ENCODE results near the gene ABCC1.
"Not testable (repeated sequence)": the region's sequence is repeated elsewhere in the genome, so short reads cannot be mapped to it uniquely, and the experiment has no call there.

Gene ABCC1

DNA sequence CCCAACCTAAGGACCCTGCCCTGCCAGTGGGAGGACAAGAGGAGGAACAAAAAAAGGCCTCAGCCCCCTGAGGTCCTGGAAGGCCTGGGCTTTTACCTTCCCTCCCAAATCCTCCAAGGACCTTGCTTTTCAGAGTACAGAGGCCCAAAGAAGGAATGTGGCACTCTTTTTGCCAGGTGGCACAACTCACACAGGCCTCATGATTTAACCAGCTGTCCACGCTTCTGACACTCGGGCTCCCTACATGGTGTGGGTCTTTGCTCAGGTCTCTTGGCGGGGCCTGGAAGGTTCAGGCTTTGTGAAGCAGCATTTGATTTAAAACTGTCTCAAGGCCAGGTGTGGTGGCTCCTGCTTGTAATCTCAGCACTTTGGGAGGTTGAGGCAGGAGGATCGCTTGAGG is 153.3 kb downstream of the ABCC1 start:
- in situ Hi-C loops (cut with MboI; ENCODE audit: low sequenced_read_pairs) = no loop called here

DNA sequence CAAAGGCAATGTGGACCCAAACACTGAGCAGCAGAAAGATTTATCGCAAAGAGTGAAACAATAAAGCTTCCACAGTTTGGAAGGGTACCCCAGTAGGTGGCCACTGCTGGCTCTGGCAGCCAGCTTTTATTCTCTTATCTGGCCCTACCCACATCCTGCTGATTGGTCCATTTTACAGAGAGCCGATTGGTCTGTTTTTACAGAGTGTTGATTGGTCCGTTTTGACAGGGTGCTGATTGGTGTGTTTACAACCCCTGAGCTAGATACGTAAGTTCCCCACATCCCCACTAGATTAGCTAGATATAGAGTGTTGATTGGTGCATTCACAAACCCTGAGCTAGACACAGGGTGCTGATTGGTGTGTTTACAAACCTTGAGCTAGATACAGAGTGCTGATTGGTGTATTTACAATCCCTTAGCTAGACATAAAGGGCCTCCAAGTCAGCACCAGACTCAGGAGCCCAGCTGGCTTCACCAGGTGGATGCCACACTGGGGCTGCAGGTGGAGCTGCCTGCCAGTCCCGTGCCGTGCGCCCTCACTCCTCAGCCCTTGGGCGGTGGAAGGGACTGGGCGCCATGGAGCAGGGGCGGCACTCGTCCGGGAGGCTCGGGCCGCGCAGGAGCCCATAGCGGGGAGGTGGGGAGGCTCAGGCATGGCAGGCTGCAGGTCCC is 154.9 kb downstream of the ABCC1 start:
- in situ Hi-C loops (cut with MboI; ENCODE audit: low sequenced_read_pairs) = not testable (repeated sequence)

DNA sequence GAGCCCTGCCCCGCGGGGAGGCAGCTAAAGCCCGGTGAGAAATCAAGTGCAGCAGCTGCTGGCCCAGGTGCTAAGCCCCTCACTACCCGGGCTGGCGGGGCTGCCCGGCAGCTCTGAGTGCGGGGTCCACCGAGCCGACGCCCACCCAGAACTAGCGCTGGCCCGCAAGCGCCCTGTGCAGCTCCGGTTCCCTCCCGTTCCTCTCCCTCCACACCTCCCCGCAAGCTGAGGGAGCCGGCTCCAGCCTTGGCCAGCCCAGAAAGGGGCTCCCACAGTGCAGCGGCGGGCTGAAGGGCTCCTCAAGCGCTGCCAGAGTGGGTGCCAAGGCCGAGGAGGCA is 155.4 kb downstream of the ABCC1 start:
- in situ Hi-C loops (cut with MboI; ENCODE audit: low sequenced_read_pairs) = not testable (repeated sequence)

DNA sequence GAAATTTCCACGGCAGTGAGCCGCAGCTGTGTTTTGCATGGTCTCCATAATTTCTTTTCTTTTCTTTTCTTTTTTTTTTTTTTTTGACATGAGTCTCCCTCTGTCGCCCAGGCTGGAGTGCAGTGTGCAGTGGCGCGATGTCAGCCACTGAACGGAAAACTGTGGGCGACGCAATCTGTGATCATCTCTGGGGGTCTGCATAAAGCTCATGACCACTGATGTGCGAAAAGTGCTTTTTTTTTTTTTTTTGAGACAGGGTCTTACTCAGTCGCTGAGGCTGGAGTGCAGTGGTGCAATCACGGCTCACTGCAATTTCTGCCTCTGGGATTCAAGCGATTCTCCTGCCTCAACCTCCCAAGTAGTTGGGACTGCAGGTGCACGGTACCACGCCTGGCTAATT is 156.2 kb downstream of the ABCC1 start:
- in situ Hi-C loops (cut with MboI; ENCODE audit: low sequenced_read_pairs) = no loop called here

DNA sequence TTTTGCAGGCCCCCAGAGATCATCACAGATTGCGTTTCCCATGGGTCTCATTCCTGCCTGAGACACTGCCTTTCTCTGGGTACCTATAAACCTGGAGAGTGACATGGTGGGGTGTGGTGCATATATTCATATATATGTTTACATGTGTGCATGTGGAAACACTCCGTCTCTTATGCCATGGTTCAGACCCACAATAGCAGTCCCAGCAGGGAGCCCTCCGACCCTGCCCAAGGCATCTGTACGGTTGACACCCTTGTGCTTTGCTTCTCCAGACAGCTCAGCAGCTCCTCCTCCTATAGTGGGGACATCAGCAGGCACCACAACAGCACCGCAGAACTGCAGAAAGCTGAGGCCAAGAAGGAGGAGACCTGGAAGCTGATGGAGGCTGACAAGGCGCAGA is 157.1 kb downstream of the ABCC1 start:
- in situ Hi-C loops (cut with MboI; ENCODE audit: low sequenced_read_pairs) = no loop called here

DNA sequence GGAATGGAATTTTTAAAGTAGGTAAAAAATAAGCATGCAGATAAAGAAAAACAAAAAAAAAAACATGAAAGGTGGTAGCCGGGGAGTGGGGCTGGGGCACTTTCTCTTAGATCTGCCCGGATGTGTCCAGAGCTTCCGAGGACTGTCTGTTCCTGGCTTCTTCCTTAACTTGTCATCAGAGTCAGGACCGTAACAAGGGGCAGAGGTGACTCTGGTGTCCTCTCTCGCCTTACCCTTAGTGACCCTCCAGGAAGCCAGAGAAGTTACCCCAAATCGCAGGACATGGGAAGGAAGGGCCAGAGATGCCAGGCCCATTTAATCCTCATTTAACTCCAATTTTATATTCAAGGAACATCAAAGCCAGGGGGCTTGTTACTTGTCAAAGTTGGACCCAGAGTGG is 158.4 kb downstream of the ABCC1 start:
- in situ Hi-C loops (cut with MboI; ENCODE audit: low sequenced_read_pairs) = no loop called here

DNA sequence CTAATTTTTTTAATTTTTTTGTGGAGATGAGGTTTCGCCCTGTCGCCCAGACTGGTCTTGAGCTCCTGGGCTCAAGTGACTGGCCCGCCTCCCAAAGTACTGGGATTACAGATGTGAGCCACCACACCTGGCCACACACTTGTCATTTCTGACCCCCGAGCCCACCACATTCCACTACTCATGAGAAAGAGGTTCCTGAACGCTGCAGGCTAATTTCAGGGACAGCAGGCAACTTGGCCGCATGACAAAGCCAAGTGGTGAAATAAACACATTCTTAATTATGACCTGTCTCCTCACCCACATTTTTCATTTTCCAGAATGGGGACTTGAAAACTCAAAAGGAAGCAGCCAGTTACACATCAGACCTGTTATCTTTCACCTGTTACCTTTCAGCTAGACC is 159.3 kb downstream of the ABCC1 start:
- in situ Hi-C loops (cut with MboI; ENCODE audit: low sequenced_read_pairs) = no loop called here

DNA sequence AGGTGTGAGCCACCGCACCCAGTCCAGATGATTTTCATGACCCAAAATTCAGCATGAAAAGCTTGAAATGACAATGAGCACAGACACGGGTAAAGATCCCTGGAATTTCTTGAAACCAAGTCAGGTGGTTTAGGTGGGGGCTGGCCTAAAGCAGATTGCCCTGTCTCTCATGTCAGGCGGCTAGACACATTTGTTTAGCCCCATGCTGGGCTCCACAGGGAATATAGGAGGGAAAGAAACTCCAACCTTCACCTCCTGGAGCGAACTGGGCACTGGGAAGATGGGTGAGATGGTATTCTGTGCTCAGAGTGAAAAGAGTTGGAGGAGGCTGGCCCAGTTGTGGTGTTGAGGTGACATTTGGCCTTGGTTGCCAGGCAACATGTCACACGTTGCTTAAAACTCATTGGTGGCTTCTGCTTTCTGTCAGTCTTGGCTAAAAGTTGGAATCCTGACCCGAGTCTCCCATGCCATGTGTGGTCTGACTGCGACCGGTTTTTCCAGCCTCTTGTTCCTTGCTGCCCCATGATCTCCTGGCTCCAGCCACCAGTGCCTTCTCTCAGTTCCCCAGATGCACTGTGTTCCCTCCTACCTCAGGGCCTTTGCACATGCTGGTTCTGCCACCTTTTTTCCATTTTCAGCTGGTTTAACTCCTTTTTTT is 160.2 kb downstream of the ABCC1 start:
- in situ Hi-C loops (cut with MboI; ENCODE audit: low sequenced_read_pairs) = no loop called here

DNA sequence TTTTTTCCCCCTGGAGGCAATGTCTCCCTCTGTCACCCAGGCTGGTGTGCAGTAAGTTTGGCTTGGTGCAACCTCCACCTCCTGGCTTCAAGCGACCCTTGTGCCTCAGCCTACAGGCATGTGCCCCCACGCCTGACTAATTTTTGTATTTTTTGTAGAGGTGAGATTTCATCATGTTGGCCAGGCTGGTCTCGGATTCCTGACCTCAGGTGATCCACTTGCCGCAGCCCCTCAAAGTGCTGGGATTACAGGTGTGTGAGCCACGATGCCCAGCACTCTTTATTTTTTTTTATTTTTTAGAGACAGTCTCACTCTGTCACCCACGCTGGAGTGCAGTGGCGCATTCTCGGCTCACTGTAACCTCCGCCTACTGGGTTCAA is 160.7 kb downstream of the ABCC1 start:
- in situ Hi-C loops (cut with MboI; ENCODE audit: low sequenced_read_pairs) = no loop called here

DNA sequence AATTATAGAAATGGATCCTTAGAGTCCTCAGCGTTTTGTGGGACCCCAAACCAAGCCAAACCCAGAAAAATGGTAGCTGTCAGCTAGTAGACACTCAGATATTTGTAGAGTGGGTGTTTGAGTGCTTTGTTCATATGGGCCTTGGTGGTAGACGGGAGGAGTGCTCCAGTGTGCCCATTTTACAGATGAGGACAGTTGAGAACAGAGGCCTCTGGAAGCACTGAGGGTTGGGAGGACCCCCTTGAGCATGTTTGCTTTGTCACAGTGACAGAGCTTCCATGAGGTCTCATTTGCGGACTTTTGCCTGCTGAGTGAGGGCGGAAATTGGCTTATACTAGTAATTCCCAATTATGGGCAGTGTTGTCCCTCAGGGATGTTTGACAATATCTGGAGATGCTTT is 162.2 kb downstream of the ABCC1 start:
- in situ Hi-C loops (cut with MboI; ENCODE audit: low sequenced_read_pairs) = no loop called here

DNA sequence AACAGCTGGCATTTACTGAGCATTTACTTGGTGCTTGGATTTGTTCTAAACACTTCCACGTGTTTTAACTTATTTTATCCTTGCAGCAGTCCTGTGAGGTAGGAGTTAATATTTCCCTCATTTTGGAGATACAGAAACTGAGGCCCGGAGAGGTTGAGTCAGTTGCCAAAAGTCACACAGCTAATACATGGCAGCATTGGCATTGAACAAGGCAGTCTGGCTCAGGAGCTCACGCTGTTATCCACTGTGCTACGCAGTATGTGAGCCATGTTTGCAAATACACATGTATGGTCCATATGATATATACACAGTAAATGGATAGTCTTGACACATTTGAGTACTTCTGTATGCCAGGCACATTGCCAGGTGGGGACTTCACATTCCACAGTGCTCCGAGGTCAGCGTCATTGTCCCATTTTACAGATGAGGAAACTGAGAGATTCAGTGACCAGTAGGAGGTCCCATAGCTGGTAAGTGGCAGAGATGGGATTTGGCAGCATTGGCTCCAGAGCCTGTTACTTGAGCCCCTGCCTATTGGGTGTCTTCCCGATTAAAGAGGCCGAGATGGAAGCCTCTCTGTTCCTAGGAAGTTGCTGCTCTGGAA is 163.1 kb downstream of the ABCC1 start:
- in situ Hi-C loops (cut with MboI; ENCODE audit: low sequenced_read_pairs) = no loop called here

DNA sequence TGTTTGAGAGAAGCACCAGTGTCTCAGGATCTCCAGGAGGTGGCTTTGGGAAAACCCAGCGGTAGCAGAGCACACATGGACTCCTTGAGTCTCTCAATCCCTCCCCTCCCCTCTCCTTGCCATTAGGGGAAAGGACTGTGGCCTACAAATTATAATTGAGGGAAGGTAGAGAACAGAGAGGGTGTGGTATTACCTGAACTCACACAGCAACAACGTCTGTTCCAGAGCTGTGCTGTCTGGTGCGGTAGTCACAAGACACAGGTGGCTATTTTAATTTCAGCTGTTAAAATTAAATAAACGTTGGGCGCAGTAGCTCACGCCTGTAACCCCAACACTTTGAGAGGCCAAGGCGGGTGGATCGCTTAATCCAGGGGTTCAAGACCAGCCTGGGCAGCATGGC is 163.7 kb downstream of the ABCC1 start:
- in situ Hi-C loops (cut with MboI; ENCODE audit: low sequenced_read_pairs) = no loop called here

DNA sequence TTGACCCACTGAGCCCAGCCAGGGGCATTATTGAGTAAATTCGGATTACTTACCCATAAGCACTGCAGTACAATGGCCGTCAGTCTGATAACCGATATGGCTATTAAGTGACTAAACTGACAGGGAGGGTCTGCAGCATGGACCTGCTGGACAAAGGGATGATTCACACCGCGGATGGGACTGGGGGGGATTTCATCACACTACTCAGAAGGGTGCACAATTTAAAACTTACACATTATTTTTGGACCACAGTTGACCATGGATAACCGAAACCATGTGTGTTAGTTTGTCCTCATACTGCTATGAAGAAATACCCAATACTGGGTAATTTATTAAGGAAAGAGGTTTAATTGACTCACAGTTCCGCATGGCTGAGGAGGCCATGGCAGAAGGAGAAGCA is 167.4 kb downstream of the ABCC1 start:
- in situ Hi-C loops (cut with MboI; ENCODE audit: low sequenced_read_pairs) = no loop called here

DNA sequence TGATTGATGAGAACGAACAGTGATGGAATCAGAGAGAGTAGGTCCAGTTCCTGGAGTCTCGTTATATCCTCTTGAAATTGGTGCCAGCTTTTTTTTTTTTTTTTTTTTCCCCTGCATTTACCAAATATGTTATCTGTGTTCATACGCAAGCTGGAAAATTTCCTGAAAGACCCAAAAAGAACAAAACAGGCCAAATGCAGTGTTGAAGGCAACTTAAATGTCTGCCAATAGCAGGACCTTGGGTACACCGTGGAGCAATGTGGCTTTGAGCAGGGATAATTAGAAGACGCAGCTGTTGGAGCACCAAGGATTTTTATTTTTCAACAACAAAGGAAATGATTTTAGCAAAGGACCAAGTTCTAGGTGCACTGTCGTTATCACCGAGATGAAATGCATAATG is 168.9 kb downstream of the ABCC1 start:
- in situ Hi-C loops (cut with MboI; ENCODE audit: low sequenced_read_pairs) = no loop called here

DNA sequence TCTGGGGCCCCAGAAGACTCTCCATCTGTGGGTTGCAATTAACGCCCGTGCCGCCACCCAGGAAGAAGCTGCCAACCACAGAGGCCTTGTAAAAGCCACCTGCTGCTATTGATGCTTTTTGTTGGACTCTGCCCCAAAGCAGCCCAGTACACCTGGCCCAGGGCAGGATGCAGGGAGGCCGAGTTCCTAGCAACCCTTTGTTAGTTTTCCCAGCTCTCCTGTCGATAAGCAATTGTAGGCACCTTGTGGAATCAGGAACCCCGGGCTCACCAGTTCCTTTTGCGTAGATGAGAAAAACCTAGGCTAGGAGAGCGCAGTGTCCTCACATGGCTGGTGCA is 170.6 kb downstream of the ABCC1 start:
- in situ Hi-C loops (cut with MboI; ENCODE audit: low sequenced_read_pairs) = no loop called here

DNA sequence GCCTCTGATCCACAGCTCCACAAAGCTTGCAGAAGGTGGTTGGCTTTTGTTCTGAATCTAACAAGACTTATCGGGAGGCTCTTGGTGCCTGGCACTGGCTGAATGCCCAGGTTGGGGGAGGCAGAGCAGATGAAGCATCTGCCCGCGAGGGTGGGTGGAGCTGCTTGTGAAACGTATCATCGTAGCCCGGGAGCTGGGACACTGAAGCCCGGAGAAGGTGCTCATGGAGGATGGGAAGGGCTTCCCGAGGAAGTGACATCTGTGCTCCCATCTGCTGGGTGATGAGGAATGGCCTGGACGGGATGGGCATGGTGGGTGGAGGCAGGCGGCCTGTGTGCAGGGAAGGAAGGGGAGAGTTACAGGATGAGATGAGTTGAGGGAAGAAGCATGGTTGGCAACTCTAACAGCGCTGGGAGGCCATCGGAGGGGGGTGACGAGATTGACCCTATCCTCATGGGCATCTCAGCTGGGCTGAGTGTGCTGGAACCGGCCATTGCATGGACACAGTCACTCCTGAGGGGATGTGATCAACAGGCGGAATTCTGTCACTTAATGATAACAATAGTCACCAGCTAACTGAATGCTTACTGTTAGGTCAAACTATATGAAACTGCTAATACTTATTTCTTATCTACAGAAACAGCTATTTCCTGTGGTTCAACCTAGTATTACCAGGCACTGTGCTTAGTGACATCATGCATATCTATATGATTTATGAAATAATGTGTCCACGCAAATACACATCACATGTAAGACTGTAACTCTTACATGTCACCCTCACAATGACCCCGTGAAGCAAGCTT is 171.2 kb downstream of the ABCC1 start:
- in situ Hi-C loops (cut with MboI; ENCODE audit: low sequenced_read_pairs) = no loop called here

DNA sequence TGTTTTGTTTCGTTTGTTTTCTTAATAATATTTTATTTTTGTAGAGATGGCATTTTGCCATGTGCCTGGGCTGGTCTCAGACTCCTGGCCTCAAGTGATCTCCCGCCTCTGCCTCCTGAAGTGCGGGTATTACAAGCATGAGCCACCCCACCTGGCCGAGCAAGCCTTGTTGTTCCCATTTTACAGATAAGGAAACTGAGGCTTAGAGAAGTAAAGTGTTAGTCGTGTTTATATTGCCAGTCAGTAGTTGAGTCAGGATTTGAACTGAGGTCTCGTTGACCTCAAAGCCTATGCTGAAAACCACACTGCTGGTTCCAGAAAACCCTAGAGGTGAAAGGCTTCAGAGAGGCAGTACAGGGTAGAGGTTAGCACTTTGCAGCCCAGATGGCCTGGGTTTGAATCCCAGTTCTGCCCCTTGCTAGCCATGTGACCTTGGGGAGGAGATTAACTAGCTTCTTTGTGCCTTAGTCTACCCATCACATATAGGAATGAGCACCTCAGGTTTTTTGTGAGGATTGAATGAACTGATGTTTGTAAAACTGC is 171.8 kb downstream of the ABCC1 start:
- in situ Hi-C loops (cut with MboI; ENCODE audit: low sequenced_read_pairs) = no loop called here

DNA sequence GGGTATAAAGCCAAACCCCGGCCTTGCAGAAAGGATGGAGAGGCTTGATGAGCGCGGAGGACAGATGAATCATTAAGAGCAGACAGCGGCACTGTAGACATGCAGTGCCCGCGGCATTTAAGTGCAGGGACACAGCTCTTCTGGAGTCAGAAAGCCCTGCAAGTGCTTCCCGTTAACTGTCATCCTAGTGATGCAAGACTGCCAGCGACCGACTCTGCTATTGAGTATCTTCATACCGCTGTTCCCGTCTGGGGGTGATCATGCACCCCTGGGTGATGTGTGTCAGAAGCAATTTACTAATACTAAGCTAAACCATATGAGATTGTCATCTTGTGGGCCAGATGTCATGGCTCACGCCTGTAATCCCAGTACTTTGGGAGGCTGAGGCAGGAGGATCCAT is 172.8 kb downstream of the ABCC1 start:
- in situ Hi-C loops (cut with MboI; ENCODE audit: low sequenced_read_pairs) = no loop called here

DNA sequence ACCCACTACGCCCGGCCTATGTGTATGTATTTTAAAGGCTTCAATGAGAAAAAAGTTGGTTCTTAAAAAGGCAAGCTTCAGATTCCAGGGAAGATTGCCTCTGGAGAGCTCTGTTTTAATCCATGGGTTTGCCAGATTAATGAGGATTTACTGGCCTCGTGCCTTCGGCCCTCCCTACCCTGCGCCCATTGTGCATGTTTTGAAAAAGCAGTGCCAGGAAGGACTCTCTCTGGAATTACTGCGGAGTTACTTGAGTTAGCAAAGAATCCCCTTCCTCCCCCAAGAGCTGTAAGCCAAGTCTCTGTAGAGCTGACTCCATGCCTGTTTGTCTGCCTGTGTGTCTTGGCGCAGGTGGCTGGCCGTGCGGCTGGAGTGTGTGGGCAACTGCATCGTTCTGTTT is 175.0 kb downstream of the ABCC1 start:
- in situ Hi-C loops (cut with MboI; ENCODE audit: low sequenced_read_pairs) = no loop called here

DNA sequence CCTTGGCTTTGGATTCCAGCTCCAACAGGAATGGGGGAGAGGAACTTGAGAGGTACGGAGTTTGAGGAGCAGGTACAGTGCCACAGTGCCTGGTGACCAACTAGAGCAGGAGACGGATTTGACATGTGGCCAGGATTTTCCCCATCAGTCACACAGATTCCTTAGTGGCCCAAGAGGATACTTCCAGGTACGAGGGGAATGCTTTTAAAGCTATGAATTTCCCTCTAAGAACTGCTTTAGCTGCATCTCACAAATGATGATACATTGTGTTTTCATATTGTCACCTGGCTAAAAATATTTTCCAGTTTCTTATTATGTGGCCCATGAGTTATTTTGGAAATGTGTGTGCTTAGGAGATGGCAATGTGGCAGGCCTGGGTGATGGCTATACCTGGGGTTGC is 175.6 kb downstream of the ABCC1 start:
- in situ Hi-C loops (cut with MboI; ENCODE audit: low sequenced_read_pairs) = no loop called here

DNA sequence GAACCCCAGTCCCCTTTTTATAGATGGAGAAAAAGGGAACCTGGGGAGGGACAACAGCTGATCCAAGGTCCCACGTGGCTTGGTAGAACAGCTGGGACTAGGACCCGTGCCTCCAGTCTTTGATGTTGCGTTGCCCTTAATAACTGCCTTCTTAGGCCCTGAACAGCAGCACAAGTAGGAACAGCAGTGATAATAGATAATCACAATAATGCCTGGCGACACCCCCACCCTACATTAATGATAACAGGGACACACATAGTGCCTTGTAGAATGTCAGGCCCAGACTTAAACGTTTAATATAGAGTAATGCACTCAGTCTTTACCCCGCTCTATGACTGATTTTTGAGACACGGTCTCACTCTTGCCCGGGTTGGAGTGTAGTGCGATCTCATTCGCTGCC is 177.5 kb downstream of the ABCC1 start:
- in situ Hi-C loops (cut with MboI; ENCODE audit: low sequenced_read_pairs) = no loop called here
